ENCODE data around the gene COMP. TPM values are rescaled to one million over a fixed set of nuclear protein-coding genes. Genes with fewer than 3 reads are reported as not detected.

The COMP gene
- total RNA-seq, 4 donors from 2014 or later = 0.76 TPM; not detected in 3

DNA sequence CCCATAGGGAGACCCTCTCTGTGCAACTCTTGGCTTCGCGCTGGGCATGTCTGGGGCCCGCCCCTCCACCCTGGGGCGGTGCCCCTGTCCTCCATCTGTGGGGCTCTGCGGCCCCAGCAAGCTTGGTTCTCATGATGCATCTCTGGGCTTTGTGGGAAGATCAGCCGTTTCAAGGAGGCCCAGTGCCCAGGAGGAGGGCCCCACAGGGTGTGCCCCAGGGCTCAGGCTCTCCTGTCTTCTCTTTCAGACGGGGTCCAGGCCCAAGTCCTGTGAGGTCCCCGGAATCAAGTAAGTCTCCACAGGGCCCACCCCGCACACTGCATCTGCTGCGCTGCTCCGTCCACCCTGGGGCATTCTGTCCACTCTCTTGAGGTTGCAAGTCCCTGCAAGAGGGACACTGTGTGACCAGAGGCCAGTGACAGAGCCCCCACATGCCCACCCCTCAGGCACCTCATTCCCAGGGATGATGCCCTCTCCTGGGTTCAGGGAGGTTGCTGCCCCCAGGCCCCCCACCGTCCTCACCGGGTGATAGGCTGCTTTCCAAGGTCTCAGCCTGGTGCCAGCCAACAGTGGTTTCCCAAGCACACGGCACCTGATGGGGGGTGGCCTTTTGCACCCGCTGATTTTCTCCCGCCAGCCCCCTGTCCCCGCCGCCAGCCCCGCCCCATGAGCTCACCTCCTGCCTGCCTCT lies 31.7 kb downstream of the COMP start:
- H3K9me3 ChIP-seq = no peaks in the 10 kb centered on the region
- TF ChIP-seq POLR2A (IDR thresholded peaks at IDR 0.05) = no peak
- TF ChIP-seq, protein P1, sequence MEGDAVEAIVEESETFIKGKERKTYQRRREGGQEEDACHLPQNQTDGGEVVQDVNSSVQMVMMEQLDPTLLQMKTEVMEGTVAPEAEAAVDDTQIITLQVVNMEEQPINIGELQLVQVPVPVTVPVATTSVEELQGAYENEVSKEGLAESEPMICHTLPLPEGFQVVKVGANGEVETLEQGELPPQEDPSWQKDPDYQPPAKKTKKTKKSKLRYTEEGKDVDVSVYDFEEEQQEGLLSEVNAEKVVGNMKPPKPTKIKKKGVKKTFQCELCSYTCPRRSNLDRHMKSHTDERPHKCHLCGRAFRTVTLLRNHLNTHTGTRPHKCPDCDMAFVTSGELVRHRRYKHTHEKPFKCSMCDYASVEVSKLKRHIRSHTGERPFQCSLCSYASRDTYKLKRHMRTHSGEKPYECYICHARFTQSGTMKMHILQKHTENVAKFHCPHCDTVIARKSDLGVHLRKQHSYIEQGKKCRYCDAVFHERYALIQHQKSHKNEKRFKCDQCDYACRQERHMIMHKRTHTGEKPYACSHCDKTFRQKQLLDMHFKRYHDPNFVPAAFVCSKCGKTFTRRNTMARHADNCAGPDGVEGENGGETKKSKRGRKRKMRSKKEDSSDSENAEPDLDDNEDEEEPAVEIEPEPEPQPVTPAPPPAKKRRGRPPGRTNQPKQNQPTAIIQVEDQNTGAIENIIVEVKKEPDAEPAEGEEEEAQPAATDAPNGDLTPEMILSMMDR (IDR thresholded peaks at IDR 0.05) = no peak
- intact Hi-C loops (cut with DNase I; ENCODE audit: low total_unique reads) = no loop called here

DNA sequence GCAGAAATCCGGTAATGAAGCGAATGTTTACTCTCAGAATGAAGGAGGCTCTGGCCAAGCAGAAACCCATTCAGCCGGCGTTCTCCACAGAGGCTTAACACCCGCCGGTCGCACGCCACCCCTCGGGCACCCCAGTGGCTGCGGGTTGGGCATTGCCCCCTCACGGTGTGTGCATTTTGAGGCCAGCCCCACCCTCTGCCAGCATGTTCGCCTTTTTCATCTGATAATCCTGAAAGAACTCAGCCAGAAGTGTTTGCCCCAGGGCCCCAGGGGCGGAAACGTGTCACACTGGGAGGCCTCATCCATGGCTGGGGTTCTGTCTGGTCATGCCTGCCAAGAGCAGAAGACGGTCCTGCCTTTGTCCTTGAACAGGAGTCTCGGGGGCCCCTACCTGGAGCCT lies 34.2 kb downstream of the COMP start:
- no peak for DNase-seq
- intact Hi-C loops (cut with DNase I; ENCODE audit: low total_unique reads) = no loop called here
- no peak overlapping the region for H3K27ac ChIP-seq
- TF ChIP-seq, protein P1 (IDR thresholded peaks at IDR 0.05) = no peak
- TF ChIP-seq POLR2A (IDR thresholded peaks at IDR 0.05) = no peak
- no peaks in the 10 kb centered on the region for H3K27me3 ChIP-seq
- H3K4me1 ChIP-seq = peaks cover 0 to 7% of the 10 kb centered on the region in 2 donors
- H3K36me3 ChIP-seq = no peaks in the 10 kb centered on the region
- no peak overlapping the region for H3K4me3 ChIP-seq
- H3K9me3 ChIP-seq = no peaks in the 10 kb centered on the region

More for the DNA sequence above, 31.7 kb downstream of the COMP start:
- no peak overlapping the region for H3K4me3 ChIP-seq
- H3K36me3 ChIP-seq = no peaks in the 10 kb centered on the region
- peaks cover 0 to 15% of the 10 kb centered on the region in 2 donors for H3K4me1 ChIP-seq
- H3K27ac ChIP-seq = no peak overlapping the region
- no peak for DNase-seq
- H3K27me3 ChIP-seq = no peaks in the 10 kb centered on the region

- Histone ChIP-seq H3K9me3 (no peaks in the 10 kb centered on the region), H3K4me3 (no peak overlapping the region), H3K4me1 (no peaks in the 10 kb centered on the region), H3K27me3 (no peaks in the 10 kb centered on the region), H3K36me3 (no peaks in the 10 kb centered on the region), H3K27ac (no peak overlapping the region)
- DNase-seq = no peak
- TF ChIP-seq POLR2A (IDR thresholded peaks at IDR 0.05) = no peak
- TF ChIP-seq, protein P1 (IDR thresholded peaks at IDR 0.05) = no peak
- intact Hi-C loops (cut with DNase I; ENCODE audit: low total_unique reads) = no loop called here
These were observed 36.6 kb downstream of the COMP start for GRCh38 chr19:18754501-18754900.

DNA sequence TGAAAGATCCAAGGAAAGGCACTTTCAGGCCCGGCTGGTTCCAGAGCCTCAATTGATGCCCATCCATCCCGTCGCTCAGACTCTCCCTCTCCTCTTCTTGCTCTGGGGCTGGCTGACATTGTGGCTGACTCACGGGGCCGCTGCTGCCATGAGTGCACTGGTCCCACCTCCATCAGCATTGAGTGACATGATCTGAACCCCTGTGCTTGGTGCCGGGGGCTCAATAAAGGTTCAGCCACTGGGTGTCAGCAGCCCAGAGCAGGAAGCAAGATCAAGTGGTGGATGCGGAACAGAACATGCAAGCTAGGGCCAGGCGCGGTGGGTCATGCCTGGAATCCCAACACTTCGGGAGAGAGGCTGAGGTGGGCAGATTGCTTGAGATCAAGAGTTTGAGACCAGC lies 39.5 kb downstream of the COMP start:
- DNase-seq = no peak
- Histone ChIP-seq H3K27ac (no peak overlapping the region), H3K27me3 (no peaks in the 10 kb centered on the region), H3K4me1 (no peaks in the 10 kb centered on the region), H3K9me3 (no peaks in the 10 kb centered on the region), H3K36me3 (no peaks in the 10 kb centered on the region), H3K4me3 (no peak overlapping the region)
- no peak for TF ChIP-seq POLR2A (IDR thresholded peaks at IDR 0.05)
- TF ChIP-seq, protein P1 (IDR thresholded peaks at IDR 0.05) = no peak
- intact Hi-C loops (cut with DNase I; ENCODE audit: low total_unique reads) = no loop called here

- intact Hi-C loops (cut with DNase I; ENCODE audit: low total_unique reads) = no loop called here
- Histone ChIP-seq H3K27me3 (no peaks in the 10 kb centered on the region), H3K4me1 (no peaks in the 10 kb centered on the region), H3K9me3 (no peaks in the 10 kb centered on the region), H3K27ac (no peak overlapping the region), H3K4me3 (no peak overlapping the region), H3K36me3 (no peaks in the 10 kb centered on the region)
- DNase-seq = no peak
- TF ChIP-seq POLR2A (IDR thresholded peaks at IDR 0.05) = no peak
- TF ChIP-seq, protein P1 (IDR thresholded peaks at IDR 0.05) = no peak
These were observed 40.7 kb downstream of the COMP start for GRCh38 chr19:18750295-18750970.
